ENCODE data around the gene SIRT2.

The SIRT2 gene

DNA sequence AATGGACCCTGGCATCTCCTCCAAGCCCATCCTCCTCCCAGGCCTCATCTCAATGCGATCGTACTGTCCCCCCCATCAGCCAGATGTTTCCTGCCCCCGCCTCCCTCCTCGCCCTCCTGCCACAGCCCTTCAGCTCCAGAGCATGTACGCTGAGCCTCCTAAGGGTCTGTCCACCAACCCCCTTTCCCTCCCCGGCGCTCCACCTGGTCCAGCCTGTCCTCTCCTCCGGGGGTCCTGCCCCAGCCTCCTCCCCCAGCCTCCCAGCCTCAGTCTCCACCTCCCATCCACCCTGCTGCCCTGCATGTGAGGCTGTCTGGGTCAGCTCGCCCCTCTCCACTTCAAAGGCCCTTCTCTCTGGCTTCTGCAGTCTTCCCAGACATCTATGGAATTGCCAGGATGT is 4.5 kb downstream of the SIRT2 start:
- POLR2A ChIA-PET: no interaction called here

DNA sequence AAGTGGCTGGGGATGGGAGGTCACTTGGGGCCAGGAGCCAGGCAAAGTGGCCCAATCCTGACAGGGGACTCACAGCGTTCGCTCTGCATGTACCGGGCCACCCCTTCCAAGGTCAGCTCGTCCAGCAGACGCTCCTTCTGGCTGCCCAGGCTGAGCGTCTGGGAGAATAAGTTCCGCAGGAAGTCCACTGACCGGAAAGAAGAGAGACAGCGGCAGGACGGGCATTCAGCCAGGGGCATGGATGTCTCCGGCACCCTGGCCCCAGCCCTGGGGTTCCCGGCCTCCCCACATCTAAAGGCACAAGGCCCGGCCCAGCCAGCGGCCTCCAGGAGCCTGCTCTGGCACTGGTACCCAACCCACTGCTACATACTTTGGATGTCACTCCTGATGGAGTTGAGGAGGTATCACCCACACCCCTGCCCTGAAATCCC is 6.1 kb downstream of the SIRT2 start:
- peaks cover 6% of the 10 kb centered on the region for H3K4me1 ChIP-seq (ENCODE audit: control insufficient read depth, insufficient read depth, low read length)

More for the DNA sequence above, 4.5 kb downstream of the SIRT2 start:
- no peak overlapping the region for H3K27ac ChIP-seq (ENCODE audit: extremely low read depth, low read depth, low read length)
- H3K4me3 ChIP-seq (ENCODE audit: low read depth, low read length): no peak overlapping the region
- H3K36me3 ChIP-seq (ENCODE audit: control insufficient read depth in 2 of 2, insufficient read depth in 1 of 2, low read length in 2 of 2): peaks cover 8 to 12% of the 10 kb centered on the region in 2 experiments
- no peak for TF ChIP-seq ZNF521 (tag by site-specific recombination; IDR thresholded peaks at IDR 0.05)
- TF ChIP-seq, protein P1, sequence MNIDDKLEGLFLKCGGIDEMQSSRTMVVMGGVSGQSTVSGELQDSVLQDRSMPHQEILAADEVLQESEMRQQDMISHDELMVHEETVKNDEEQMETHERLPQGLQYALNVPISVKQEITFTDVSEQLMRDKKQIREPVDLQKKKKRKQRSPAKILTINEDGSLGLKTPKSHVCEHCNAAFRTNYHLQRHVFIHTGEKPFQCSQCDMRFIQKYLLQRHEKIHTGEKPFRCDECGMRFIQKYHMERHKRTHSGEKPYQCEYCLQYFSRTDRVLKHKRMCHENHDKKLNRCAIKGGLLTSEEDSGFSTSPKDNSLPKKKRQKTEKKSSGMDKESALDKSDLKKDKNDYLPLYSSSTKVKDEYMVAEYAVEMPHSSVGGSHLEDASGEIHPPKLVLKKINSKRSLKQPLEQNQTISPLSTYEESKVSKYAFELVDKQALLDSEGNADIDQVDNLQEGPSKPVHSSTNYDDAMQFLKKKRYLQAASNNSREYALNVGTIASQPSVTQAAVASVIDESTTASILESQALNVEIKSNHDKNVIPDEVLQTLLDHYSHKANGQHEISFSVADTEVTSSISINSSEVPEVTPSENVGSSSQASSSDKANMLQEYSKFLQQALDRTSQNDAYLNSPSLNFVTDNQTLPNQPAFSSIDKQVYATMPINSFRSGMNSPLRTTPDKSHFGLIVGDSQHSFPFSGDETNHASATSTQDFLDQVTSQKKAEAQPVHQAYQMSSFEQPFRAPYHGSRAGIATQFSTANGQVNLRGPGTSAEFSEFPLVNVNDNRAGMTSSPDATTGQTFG (tag by site-specific recombination; IDR thresholded peaks at IDR 0.05; ENCODE audit: borderline replicate concordance): 0 out of 2 replicates have a peak, but pooled peaks have one; percentile 10
- TF ChIP-seq, protein P2, sequence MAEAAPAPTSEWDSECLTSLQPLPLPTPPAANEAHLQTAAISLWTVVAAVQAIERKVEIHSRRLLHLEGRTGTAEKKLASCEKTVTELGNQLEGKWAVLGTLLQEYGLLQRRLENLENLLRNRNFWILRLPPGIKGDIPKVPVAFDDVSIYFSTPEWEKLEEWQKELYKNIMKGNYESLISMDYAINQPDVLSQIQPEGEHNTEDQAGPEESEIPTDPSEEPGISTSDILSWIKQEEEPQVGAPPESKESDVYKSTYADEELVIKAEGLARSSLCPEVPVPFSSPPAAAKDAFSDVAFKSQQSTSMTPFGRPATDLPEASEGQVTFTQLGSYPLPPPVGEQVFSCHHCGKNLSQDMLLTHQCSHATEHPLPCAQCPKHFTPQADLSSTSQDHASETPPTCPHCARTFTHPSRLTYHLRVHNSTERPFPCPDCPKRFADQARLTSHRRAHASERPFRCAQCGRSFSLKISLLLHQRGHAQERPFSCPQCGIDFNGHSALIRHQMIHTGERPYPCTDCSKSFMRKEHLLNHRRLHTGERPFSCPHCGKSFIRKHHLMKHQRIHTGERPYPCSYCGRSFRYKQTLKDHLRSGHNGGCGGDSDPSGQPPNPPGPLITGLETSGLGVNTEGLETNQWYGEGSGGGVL (tag by site-specific recombination; IDR thresholded peaks at IDR 0.05): 0 out of 2 replicates have a peak, but pooled peaks have one; percentile 28
- H3K4me1 ChIP-seq (ENCODE audit: control insufficient read depth, insufficient read depth, low read length): peaks cover 13% of the 10 kb centered on the region
- H3K9me3 ChIP-seq (ENCODE audit: control insufficient read depth, insufficient read depth, low read depth, low read length): no peaks in the 10 kb centered on the region
- CTCF ChIA-PET: interaction anchor here (0.7 to 3.2 kb wide), 3 partner anchors 34 to 492 kb away, joined by 3 to 7 read pairs (median 5); partner anchors contain the start of gene FAM98C

DNA sequence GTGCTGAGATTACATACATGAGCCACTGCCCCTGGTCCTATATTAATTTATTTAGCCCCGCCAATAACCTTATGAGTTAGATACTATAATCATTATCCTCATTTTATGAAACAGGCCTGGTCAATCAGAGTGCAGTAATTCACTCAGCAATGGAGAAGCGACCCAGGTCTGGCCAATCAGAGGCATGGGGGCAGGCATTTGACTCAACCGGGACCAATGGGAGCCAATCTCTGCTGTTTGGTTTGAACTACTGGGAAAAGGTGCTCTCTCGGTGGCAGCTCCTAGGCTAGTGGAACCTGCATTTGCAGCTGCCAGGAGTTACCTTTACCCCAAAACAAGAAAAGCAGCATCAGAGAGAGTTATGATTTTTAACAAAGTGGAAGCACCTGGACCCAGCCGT is 6.6 kb downstream of the SIRT2 start:
- POLR2A ChIA-PET: interaction anchor here (0.5 to 0.8 kb wide), 2 partner anchors 16 to 29 kb away, joined by 3 read pairs; no protein-coding TSS in a partner anchor

More for the DNA sequence above, 6.1 kb downstream of the SIRT2 start:
- Histone ChIP-seq H3K27ac (ENCODE audit: extremely low read depth, low read depth, low read length) (0 out of 2 replicates have a peak overlapping the region, but pooled peaks have one; percentile 31), H3K36me3 (ENCODE audit: control insufficient read depth in 2 of 2, insufficient read depth in 1 of 2, low read length in 2 of 2) (peaks cover 12 to 28% of the 10 kb centered on the region in 2 experiments), H3K9me3 (ENCODE audit: control insufficient read depth, insufficient read depth, low read depth, low read length) (no peaks in the 10 kb centered on the region), H3K4me3 (ENCODE audit: low read depth, low read length) (no peak overlapping the region)
- no peak for TF ChIP-seq ZNF292 (tag by site-specific recombination; IDR thresholded peaks at IDR 0.05; ENCODE audit: borderline replicate concordance, low read depth)
- TF ChIP-seq ZNF658 (tag by site-specific recombination; IDR thresholded peaks at IDR 0.05): no peak
- TF ChIP-seq, protein P3, sequence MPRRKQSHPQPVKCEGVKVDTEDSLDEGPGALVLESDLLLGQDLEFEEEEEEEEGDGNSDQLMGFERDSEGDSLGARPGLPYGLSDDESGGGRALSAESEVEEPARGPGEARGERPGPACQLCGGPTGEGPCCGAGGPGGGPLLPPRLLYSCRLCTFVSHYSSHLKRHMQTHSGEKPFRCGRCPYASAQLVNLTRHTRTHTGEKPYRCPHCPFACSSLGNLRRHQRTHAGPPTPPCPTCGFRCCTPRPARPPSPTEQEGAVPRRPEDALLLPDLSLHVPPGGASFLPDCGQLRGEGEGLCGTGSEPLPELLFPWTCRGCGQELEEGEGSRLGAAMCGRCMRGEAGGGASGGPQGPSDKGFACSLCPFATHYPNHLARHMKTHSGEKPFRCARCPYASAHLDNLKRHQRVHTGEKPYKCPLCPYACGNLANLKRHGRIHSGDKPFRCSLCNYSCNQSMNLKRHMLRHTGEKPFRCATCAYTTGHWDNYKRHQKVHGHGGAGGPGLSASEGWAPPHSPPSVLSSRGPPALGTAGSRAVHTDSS (tag by site-specific recombination; IDR thresholded peaks at IDR 0.05): no peak
- TF ChIP-seq KLF9 (tag by site-specific recombination; IDR thresholded peaks at IDR 0.05; ENCODE audit: low read depth): no peak
- TF ChIP-seq, protein P4, sequence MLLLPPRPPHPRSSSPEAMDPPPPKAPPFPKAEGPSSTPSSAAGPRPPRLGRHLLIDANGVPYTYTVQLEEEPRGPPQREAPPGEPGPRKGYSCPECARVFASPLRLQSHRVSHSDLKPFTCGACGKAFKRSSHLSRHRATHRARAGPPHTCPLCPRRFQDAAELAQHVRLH (tag by site-specific recombination; IDR thresholded peaks at IDR 0.05): no peak
- TF ChIP-seq REPIN1 (tag by site-specific recombination; IDR thresholded peaks at IDR 0.05; ENCODE audit: low read depth): no peak
- TF ChIP-seq ZNF830 (tag by site-specific recombination; IDR thresholded peaks at IDR 0.05; ENCODE audit: low read depth): no peak
- no peak for TF ChIP-seq ZNF248 (tag by site-specific recombination; IDR thresholded peaks at IDR 0.05)
- TF ChIP-seq, protein P5, sequence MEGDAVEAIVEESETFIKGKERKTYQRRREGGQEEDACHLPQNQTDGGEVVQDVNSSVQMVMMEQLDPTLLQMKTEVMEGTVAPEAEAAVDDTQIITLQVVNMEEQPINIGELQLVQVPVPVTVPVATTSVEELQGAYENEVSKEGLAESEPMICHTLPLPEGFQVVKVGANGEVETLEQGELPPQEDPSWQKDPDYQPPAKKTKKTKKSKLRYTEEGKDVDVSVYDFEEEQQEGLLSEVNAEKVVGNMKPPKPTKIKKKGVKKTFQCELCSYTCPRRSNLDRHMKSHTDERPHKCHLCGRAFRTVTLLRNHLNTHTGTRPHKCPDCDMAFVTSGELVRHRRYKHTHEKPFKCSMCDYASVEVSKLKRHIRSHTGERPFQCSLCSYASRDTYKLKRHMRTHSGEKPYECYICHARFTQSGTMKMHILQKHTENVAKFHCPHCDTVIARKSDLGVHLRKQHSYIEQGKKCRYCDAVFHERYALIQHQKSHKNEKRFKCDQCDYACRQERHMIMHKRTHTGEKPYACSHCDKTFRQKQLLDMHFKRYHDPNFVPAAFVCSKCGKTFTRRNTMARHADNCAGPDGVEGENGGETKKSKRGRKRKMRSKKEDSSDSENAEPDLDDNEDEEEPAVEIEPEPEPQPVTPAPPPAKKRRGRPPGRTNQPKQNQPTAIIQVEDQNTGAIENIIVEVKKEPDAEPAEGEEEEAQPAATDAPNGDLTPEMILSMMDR (tag by site-specific recombination; IDR thresholded peaks at IDR 0.05): no peak
- no peak for TF ChIP-seq ZNF239 (tag by site-specific recombination; IDR thresholded peaks at IDR 0.05)
- TF ChIP-seq ZNF664 (tag by site-specific recombination; IDR thresholded peaks at IDR 0.05): no peak
- POLR2A ChIA-PET: interaction anchor here (0.5 to 0.8 kb wide), 2 partner anchors 16 to 19 kb away, joined by 3 read pairs; no protein-coding TSS in a partner anchor
- CTCF ChIA-PET: interaction anchor here (0.7 kb wide), 1 partner anchor 151 kb away, joined by 5 read pairs; no protein-coding TSS in a partner anchor

More for the DNA sequence above, 6.6 kb downstream of the SIRT2 start:
- no peak overlapping the region for H3K4me3 ChIP-seq (ENCODE audit: low read depth, low read length)
- H3K27ac ChIP-seq (ENCODE audit: extremely low read depth, low read depth, low read length): 0 out of 2 replicates have a peak overlapping the region, but pooled peaks have one; percentile 31
- H3K9me3 ChIP-seq (ENCODE audit: control insufficient read depth, insufficient read depth, low read depth, low read length): no peaks in the 10 kb centered on the region
- peaks cover 3% of the 10 kb centered on the region; the same call in 1 of the 2 replicates for H3K4me1 ChIP-seq (ENCODE audit: control insufficient read depth, insufficient read depth, low read length)
- TF ChIP-seq SP2 (tag by site-specific recombination; IDR thresholded peaks at IDR 0.05): 0 out of 2 replicates have a peak, but pooled peaks have one; percentile 21
- no peak for TF ChIP-seq ZFP3 (tag by site-specific recombination; IDR thresholded peaks at IDR 0.05; ENCODE audit: low read depth)
- peak; percentile 36; the same call in 1 of the 2 replicates for TF ChIP-seq ZNF121 (tag by site-specific recombination; IDR thresholded peaks at IDR 0.05)
- no peak for TF ChIP-seq ZNF146 (tag by site-specific recombination; IDR thresholded peaks at IDR 0.05)
- H3K36me3 ChIP-seq (ENCODE audit: control insufficient read depth in 2 of 2, insufficient read depth in 1 of 2, low read length in 2 of 2): peaks cover 17 to 31% of the 10 kb centered on the region in 2 experiments
- CTCF ChIA-PET: interaction anchor here (0.7 kb wide), 1 partner anchor 150 kb away, joined by 5 read pairs; no protein-coding TSS in a partner anchor
